Measurements from ENCODE around the gene ABCF1. TPM values are rescaled to one million over a fixed set of nuclear protein-coding genes. Genes with fewer than 3 reads are reported as not detected.

ABCF1 gene
- total RNA-seq, 3 donors from 2014 or later: 43.0 to 56.0 (median 45.8) TPM

DNA sequence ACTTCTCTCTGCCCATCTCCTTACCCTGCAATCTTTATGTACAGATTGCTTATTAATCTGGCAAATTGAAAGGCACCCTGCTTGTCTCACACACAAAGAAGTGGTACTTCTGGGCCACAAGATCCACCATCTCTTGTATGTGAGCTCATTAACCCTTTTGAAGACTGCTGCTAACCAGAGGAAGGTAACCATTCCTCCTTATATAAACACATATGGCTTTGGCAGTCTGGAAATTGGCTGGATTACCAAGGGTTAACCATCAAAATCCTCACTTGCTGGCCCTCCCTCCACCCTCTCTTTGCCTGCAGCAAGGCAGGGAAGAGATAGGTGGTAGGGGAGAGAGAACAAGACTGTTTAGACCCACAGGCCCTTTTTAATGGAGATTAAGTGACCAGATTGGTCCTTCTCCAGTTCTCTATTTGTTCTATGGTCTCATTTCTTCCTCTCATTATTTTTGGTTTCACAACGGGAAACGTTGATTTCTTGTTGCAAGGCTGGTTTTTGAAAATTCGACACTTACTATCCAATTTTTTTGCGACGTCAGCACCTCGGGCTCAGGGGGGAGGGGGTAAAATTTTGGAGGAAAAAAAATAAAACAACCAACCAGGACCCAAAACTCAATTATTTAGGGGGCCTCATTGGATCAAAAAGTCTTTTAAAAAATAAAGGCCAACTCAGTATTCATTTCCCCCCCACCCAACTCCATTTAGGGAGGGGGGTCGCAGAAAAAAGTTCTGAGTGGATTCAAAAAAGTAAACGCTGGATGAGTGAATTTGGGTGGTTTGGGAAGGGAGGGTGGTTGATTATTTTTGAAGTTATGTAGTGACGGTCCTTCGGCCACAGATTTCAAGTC lies 44.9 kb downstream of the ABCF1 start:
- peaks cover 34% of the 10 kb centered on the region for H3K4me1 ChIP-seq (ENCODE audit: low read depth)
- no peaks in the 10 kb centered on the region for H3K36me3 ChIP-seq (ENCODE audit: low read depth)
- no peaks in the 10 kb centered on the region for H3K9me3 ChIP-seq
- ATAC-seq (no peak), DNase-seq (peak in 1 of 3 donors; percentile 45)
- TF ChIP-seq, protein P1, sequence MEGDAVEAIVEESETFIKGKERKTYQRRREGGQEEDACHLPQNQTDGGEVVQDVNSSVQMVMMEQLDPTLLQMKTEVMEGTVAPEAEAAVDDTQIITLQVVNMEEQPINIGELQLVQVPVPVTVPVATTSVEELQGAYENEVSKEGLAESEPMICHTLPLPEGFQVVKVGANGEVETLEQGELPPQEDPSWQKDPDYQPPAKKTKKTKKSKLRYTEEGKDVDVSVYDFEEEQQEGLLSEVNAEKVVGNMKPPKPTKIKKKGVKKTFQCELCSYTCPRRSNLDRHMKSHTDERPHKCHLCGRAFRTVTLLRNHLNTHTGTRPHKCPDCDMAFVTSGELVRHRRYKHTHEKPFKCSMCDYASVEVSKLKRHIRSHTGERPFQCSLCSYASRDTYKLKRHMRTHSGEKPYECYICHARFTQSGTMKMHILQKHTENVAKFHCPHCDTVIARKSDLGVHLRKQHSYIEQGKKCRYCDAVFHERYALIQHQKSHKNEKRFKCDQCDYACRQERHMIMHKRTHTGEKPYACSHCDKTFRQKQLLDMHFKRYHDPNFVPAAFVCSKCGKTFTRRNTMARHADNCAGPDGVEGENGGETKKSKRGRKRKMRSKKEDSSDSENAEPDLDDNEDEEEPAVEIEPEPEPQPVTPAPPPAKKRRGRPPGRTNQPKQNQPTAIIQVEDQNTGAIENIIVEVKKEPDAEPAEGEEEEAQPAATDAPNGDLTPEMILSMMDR (IDR thresholded peaks at IDR 0.05): no peak
- intact Hi-C loops (cut with DNase I, micrococcal nuclease): no loop called here
- peak overlapping the region; percentile 73 for H3K4me3 ChIP-seq

DNA sequence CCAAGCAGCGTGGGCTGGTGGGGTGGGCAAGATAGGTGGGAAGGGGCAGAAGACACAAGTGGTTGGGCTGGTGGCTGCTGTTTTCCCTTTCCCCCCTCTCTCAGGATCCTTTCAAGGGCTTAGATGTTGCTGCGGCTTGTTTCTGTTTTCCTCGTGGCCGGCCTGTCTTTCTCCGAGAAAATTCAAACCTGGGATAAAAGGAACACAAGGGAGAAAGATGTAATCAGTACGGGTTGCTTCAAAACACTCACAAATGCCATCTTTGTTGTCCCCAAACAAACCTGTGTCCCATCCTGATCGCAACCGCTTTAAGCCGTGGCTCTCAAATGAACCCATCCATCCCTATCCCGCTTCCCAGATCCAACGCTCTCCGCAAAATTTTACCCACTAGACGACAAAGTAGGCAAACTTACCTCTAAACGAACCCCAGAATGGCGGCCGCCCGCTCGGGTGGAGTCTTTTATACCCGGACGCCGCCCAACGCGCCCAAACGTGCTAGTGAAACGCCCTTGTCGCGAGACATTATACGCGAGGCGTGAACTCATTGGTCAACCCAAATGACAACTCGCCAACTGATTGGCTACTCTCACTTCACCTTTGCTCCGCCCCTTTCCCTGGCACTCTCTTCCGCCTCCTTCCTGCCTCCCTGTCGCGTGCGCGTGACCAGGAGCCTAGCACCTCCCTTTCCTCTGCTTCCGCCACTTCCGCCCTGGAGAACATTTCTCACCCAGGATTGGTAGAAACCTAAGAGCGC lies 45.7 kb downstream of the ABCF1 start, which contains the start of gene PPP1R10:
Gene PPP1R10 (minus strand): TSS at position 433 of the 754 bp plus-strand sequence. CDS start 7,299 bp downstream, outside the sequence.
- H3K36me3 ChIP-seq (ENCODE audit: low read depth): peaks cover 6% of the 10 kb centered on the region
- H3K4me3 ChIP-seq: peak within 1 kb of the TSS; percentile 73
- TF ChIP-seq, protein P1 (IDR thresholded peaks at IDR 0.05): no peak
- peak; percentile 97 to 99 (median 99) for DNase-seq
- no peaks in the 10 kb centered on the region for H3K9me3 ChIP-seq
- peak; percentile 90 for ATAC-seq
- H3K4me1 ChIP-seq (ENCODE audit: low read depth): peaks cover 30% of the 10 kb centered on the region
- intact Hi-C loops (cut with DNase I, micrococcal nuclease): no loop called here

DNA sequence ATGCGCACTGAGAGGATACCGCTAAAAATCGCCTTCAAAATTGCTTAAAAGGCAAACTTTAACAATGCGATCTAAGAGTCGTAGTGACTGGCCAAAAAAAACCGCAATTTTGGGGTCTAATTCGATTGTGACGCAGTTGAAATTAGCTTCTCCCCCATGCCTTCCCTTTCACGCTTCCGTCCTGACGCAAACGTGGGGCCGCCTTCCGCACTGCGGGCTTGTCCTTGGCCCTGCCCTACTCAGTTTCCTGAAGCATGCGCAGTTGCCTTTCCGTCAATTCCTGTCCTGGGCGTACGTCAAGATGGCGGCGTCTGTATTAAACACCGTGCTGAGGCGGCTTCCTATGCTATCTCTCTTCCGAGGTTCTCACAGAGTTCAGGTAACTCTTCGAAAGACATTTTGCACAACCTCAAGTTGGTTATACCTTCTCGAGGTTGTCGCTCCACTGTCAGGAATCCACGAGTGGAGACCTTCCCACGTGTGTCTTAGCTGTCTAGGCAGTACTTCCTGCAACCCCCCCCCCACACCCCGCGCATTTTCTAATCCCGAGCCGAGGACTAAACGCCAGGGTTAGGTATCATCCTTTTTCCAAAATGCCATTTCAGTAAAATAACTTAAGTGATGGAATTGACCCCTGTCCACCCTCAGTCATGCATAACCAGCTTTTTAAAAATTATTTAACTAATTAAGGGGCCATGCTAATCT lies 46.5 kb downstream of the ABCF1 start, which contains the start of gene MRPS18B:
Gene MRPS18B (plus strand): TSS at position 276 of the 705 bp plus-strand sequence. CDS start 26 bp downstream, at position 302.
- Histone ChIP-seq H3K4me3 (peak within 1 kb of the TSS; percentile 73), H3K4me1 (ENCODE audit: low read depth) (peaks cover 22% of the 10 kb centered on the region), H3K36me3 (ENCODE audit: low read depth) (peaks cover 8% of the 10 kb centered on the region), H3K9me3 (no peaks in the 10 kb centered on the region)
- ATAC-seq (peak; percentile 85), DNase-seq (peak; percentile 95 to 99 (median 97))
- TF ChIP-seq, protein P1 (IDR thresholded peaks at IDR 0.05): no peak
- intact Hi-C loops (cut with DNase I, micrococcal nuclease): no loop called here

DNA sequence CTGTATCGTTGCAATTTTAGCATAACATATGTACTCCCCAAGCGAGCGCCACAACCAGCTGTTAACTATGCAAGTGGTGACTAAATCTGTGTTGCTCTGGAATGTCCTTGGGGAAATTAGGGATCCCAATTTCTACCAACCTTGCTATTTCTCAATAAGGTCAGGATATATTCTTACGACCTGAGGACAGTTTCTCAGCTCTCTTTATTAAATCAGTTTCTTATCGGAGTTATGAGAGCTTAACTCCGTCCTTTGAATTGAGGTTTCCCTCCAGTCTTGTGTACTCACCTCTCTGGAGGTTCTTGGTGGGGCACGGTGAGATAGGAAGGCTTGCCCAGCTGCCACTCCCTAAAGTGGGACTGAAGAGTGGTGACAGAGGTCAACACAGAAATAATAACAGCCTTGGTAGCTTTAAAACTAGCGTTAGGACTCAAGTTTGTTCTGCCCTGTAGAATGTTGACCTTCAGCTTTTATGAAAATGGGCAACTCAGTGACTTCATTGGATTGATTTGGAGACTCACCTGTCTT lies 47.1 kb downstream of the ABCF1 start:
- ATAC-seq: peak; percentile 25
- Histone ChIP-seq H3K4me1 (ENCODE audit: low read depth) (peaks cover 20% of the 10 kb centered on the region), H3K4me3 (peak overlapping the region; percentile 12), H3K36me3 (ENCODE audit: low read depth) (peaks cover 8% of the 10 kb centered on the region), H3K9me3 (no peaks in the 10 kb centered on the region)
- DNase-seq: peak in 2 of 3 donors; percentile 50 to 62
- TF ChIP-seq, protein P1 (IDR thresholded peaks at IDR 0.05): no peak
- intact Hi-C loops (cut with DNase I, micrococcal nuclease): no loop called here

DNA sequence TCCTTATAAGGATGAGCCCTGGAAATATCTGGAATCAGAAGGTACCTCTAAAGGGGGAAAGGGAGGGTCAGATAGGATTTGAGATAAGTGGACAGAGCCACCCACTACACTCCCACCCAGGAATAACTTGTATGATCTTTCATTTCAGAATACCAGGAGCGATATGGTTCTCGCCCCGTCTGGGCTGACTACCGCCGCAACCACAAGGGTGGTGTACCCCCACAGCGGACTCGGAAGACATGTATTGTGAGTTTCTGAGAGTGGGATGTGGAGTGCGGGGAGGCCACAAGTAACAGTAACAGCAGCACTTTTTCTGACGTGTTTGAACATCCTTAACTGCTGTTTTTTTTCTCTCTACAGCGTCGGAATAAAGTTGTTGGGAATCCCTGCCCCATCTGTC lies 48.3 kb downstream of the ABCF1 start:
- intact Hi-C loops (cut with DNase I, micrococcal nuclease): no loop called here
- no peaks in the 10 kb centered on the region for H3K9me3 ChIP-seq
- no peak for DNase-seq
- TF ChIP-seq, protein P1 (IDR thresholded peaks at IDR 0.05): no peak
- no peak overlapping the region for H3K4me3 ChIP-seq
- H3K36me3 ChIP-seq (ENCODE audit: low read depth): peaks cover 12% of the 10 kb centered on the region
- ATAC-seq: no peak
- H3K4me1 ChIP-seq (ENCODE audit: low read depth): peaks cover 8% of the 10 kb centered on the region
